T1000 (cell line): ENCODE results near the gene C1QTNF2.

Experiments
- DNase-seq: peaks from one replicate; lab custom pipeline; 2025; ENCODE audit warnings: mixed read lengths; lab: John Stamatoyannopoulos, UW

The C1QTNF2 gene, protein sequence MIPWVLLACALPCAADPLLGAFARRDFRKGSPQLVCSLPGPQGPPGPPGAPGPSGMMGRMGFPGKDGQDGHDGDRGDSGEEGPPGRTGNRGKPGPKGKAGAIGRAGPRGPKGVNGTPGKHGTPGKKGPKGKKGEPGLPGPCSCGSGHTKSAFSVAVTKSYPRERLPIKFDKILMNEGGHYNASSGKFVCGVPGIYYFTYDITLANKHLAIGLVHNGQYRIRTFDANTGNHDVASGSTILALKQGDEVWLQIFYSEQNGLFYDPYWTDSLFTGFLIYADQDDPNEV

DNA sequence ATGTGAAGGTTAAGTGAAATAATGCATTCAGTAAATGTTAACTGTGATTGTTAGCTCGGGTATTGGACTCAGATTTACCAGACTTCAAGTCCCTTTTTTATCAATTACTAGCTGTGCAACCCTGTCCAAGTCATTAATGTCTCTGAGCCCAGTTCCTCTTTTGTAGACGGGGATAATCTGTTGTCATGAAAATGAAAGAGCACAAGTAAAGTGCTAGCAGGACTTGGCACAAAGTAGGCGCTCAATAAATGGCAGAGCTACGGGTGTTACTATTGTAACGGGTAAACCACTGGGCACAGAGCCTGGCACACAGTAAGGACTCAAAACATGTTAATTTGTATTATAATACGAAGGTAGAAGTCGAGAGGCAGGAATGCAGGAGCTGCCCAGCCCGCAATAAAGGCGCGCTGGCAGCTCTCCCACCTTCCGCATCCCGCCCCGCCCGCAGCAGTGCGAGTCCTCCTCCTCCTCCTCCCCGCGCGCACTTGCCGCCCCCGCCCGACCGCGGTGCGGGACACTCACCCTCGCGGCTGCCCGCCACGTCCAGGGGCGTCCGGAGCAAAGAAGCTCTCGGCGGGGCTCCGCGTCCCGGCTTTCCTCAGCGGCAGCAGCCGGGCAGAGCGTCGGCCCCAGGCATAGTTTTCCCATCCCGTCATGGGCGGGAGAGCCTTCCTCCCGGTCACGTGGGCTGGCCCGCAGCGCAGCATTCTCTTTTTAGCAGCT lies at the start of gene C1QTNF2:
TSS of gene C1QTNF2 (minus strand) at position 637 of the 723 bp plus-strand sequence. CDS start 15,615 bp downstream, outside the sequence.
- DNase-seq: peak; percentile 10

DNA sequence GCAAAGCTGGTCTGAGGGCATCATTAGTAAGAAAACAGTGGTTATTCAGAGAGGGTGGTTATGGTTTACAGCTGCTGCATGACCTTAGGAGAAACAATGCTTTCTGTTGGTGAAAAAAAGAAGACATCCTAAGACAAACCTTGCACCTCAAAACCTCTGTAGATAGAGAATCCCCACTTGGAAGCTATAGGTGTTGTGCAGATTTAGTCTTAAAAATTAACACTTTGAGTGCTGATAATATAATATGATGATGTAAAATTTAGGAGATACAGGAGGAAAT lies 49.8 kb upstream of the C1QTNF2 start:
- DNase-seq: no peak

GRCh38 chr5:160419458-160420330 lies 49.3 kb upstream of the C1QTNF2 start:
- no peak for DNase-seq

DNA sequence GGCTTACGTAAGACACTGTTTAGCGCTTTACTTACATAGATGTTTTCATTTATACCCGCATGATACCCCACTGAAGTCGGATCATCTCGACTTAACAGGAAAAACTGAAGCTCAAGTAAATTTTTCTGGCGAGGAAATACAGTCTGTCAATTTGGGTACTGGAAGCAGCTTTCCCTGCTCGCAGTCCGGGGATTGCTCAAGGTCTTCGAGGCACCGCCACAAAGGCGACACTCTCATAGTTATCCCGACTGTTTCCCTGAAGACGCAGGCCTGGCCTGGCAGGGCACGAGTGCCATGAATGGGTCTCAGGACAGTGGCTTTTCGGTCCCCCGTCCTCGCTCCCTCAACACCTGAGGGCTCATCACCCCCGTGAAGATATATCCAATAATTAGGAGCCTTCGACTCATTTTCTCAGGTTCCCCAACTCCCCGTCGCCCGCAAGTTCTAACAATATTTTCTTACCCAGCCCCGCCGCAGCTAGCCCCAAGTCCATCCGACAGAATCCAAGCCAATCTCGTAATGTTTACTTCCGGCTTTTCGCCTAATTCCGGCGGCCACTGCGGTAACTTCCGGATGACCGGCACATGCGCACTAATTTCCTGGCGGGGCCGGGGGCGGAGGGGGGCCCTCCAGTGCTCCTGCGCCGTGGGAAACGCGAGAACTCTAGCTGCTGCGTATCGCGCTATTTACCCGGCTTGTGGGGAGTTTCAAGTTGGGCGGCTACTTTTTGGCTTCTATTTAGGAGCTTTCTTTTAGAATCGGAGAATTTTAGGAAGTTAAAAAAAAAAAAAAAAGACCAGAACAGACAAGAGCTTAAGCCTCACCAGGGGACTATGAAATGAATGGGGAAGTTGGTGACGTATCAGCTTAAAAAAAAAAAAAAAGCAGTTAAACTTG lies 48.4 kb upstream of the C1QTNF2 start, which contains the start of gene SLU7:
TSS of gene SLU7 (minus strand) at position 521 of the 897 bp plus-strand sequence. CDS start 3,787 bp downstream, outside the sequence.
- peak; percentile 89 for DNase-seq

DNA sequence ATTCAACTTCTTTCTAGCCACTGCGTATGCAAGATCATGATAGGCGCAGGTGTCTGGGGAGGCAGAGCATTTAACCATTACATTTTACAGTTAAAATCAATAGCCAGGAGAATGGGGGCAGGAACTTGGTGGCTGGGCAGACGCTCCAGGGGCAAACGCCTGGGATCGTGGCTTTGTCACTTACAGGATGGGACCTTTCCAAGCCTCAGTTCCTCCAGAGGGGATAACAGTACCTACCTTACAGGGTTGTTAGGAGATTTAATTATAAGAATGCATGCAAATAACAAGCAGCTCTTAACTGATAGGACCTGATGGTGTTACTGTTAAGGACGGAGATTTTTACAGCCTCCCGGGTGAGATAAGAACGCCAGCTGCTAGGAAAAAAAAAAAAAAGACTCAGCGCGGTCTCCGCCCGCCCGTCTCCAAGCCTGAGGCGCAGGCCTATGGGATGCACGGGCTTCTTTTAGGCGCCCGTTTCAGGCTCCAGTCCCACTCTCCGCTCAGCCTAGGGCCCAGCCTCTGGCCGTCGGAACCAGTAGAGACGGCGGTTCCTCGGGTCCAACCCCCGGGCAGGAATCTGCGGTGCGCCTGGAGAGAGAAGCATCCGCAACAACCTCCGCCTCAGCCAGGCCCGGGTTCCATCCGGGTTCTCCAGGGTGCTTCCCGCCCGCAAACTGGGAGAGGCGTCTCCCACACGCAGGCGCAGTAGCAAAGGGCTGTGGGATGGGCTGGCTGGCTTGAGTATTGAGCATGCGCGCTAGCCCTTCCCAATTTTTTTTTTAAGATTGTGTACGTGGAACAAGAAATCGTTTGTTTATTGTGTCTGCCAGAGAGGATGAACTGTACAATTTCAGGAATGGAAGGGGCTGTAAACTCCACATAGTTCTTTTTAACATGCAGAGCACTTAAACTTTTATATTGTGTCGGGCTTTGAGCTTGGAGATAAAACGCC lies 29.3 kb upstream of the C1QTNF2 start, which contains the start of gene FAM200C:
TSS of gene FAM200C (minus strand) at position 653 of the 952 bp plus-strand sequence. CDS start 4,564 bp downstream, outside the sequence.
- peak; percentile 82 for DNase-seq

DNA sequence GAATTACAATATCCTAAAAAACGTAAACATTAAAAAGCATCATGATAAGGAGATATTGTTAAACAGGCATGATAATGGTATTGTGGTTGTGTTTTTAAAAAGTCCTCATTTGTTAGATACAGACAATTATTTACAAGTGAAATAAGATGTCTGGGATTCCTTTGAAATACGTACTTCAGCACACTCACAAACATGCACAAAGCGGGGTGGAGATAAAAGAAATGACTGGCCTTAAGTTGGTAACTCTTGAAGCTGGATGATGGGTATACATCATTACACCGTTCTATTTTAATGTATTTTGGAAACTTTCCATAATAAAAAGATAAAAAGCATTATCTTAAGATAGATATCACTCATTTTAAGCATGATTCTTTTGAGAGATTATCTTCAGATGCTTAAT lies 28.4 kb upstream of the C1QTNF2 start:
- no peak for DNase-seq

DNA sequence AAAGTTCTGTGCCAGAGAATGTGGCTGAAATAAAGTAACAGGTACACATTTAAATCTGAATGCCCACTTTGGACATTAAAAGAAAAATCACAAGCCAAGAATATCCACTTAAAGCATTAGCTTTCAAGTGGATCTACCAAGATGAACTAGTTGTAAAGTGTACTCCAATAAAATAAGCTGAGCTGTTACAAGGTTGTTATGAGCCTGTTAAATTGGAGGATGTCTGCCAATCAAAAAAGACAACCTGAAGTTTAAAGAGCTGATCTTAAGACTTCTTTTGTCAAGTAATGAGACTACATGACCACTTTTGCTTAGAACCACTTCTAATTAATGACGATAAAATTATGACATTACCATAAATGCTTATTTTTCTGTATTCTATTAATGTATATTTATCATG lies 27.1 kb upstream of the C1QTNF2 start:
- no peak for DNase-seq

DNA sequence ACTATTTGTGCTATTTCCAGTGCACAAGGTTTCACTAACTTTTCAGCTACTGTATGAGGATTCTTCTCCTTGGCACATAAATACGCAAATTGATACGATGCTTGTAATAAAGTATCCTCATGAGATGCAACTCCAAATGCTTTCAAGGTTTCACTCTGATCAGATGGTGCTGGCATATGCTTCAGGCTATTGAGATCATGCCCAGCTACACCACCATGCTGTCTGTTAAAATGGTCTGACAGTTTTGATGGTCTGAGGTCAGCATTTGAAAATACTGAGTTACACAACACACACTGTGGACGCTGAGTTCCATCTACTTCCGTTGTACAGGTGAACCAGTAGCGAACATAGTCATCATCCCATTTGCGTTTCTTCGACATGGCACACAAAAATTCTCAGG lies 24.7 kb upstream of the C1QTNF2 start:
- DNase-seq: no peak

DNA sequence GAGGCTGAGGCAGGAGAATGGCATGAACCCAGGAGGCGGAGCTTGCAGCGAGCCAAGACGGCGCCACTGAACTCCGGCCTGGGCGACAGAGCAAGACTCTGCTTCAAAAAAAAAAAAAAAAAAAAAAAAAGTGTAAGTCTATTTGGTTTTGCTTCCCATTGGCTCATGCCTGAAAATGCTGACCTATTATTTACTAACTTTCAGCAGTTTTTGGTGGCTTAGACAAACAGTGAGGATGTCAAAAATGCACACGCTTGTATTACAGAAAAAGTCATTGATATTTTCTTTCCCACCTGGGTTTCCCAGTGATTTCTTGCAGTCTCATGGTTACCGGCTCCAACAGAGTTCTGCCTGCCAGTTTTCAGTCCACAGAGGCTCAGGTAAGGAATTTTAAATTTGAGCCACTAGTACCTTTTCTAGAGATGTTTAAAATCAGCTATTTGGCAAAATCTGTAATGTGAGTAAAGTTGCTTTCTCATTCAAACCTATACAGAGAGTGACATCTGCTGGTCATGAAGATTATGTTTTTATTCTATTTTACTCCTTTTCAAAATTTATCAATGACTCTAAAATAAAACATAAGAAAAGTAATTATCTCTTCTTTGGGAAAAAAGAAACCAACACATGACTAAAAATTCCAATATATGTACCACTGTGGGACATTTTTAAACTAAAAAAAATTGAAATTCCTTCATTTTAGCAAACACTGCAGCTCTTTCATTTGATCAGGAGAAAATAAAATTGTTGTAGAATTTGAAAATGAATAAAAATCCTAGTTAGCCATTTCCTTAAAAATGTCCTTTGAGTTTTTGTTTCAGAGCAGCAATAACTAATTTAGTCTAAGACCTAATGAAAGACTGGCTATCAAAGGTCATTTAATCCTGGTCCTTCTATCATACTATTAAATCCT lies 20.6 kb upstream of the C1QTNF2 start:
- DNase-seq: no peak

- no peak for DNase-seq
These were observed 17.0 kb upstream of the C1QTNF2 start for GRCh38 chr5:160387445-160387844.

- no peak for DNase-seq
These were observed 15.1 kb upstream of the C1QTNF2 start for GRCh38 chr5:160385496-160385895.

- DNase-seq: no peak
These were observed 14.3 kb upstream of the C1QTNF2 start for GRCh38 chr5:160384681-160385080.

- no peak for DNase-seq
These were observed 11.9 kb upstream of the C1QTNF2 start for GRCh38 chr5:160382346-160382745.

DNA sequence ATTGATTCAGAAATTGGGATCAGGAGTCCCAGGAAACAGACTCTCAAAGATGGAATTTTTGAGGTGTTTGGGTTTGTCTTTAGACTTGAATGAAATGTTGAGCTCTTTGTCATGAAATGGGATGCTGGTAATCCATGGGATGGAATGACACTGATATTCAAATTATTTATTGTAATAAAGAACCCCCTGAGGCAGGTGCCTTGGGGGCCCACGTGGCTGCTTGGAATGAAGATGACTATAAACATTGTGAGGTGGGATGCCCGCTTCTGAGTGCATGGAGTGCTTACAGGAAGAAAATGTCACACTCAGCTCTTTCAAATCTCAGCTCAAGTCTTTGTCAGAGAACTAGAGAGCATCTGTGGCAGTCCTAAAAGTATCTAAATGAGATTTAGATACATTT lies 9.6 kb upstream of the C1QTNF2 start:
- DNase-seq: no peak

DNA sequence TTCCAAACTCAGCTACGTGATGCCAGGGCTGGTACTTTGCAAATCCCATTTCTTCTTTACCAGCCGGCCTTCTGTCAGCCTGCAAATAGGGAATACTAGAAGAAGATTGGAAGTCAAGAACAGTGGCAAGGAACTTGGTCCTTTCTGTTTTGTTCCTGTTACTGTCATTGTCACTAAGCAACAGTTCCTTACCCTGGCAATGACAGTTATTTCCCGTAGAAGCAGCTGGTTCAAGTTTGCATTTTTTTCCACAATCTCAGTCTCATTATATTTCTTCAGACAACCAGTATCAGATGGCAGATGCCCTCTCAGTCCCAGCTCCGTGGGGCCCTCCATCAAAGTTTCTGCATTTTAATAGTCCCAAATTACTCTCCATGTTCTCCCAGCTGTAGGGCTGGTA lies 9.1 kb upstream of the C1QTNF2 start:
- DNase-seq: no peak

- DNase-seq: no peak
These were observed 7.9 kb upstream of the C1QTNF2 start for GRCh38 chr5:160378330-160378729.

DNA sequence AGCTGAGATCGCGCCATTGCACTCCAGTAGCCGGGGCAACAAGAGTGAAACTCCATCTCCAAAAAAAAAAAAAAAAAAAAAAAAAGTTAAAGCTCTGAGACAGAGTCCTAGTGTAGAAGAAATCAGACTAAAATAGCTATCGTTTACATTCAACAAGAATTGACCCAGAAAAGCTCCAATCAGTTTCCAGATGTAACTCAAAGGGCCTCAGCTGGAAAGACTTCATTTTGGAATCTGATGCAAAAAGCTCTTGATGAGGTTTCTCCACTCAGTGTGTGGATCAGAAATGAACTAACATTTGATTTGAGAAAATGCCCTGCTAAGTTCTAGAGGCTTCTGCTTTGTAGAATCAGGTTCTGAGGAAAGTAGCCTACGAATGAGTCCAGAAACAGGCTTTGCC lies 7.2 kb upstream of the C1QTNF2 start:
- DNase-seq: no peak

- no peak for DNase-seq
These were observed 6.0 kb upstream of the C1QTNF2 start for GRCh38 chr5:160376416-160376815.

DNA sequence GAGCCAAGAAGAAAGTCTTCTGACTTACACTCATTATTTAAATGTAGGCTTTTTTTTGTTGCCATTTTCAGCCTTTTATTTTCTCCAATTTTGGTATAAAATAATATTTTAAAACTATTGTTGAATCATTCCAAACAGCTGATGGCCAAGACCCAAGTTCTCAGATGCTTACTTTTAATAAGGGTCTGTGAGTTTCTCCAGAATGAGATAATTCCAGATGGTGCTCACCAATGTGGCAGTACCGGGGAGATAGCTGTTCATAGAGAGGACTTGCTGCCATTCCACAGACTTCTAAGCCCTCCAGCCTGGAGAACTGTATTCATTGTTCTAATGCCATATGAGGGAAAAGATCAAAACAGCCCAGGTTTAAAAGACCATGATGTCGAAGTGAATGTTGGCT lies 5.3 kb upstream of the C1QTNF2 start:
- no peak for DNase-seq
